GM21717 (cell line): Measurements from ENCODE around the gene MRPL10.
"Not testable (repeated sequence)": the region's sequence is repeated elsewhere in the genome, so short reads cannot be mapped to it uniquely, and the experiment has no call there.

Experiments used
- ATAC-seq: cut with Tn5 transposase; IDR thresholded peaks from one replicate; pipeline ENCODE4 v1.9.1; 2021; ENCODE audit warnings: mild to moderate bottlenecking, moderate library complexity; ENCODE audit not compliant: unreplicated experiment

Gene MRPL10

GRCh38 chr17:47800686-47801085, 30.7 kb downstream of the MRPL10 start:
- ATAC-seq, result no peak

- ATAC-seq, result no peak
Observed at GRCh38 chr17:47797797-47798196, 33.5 kb downstream of the MRPL10 start.

GRCh38 chr17:47792979-47793378, 38.4 kb downstream of the MRPL10 start:
- no peak for ATAC-seq

GRCh38 chr17:47792457-47792856, 38.9 kb downstream of the MRPL10 start:
- no peak for ATAC-seq

GRCh38 chr17:47791025-47791424, 40.3 kb downstream of the MRPL10 start:
- no peak for ATAC-seq

GRCh38 chr17:47789611-47790561, 41.5 kb downstream of the MRPL10 start:
- ATAC-seq, result no peak

GRCh38 chr17:47785538-47786123, 45.7 kb downstream of the MRPL10 start:
- no peak for ATAC-seq

- ATAC-seq, result no peak
Observed at GRCh38 chr17:47781397-47781796, 49.9 kb downstream of the MRPL10 start.

GRCh38 chr17:47778184-47778635, 53.1 kb downstream of the MRPL10 start:
- ATAC-seq, result no peak

GRCh38 chr17:47776330-47777197, 54.8 kb downstream of the MRPL10 start:
- ATAC-seq, result no peak

- no peak for ATAC-seq
Observed at GRCh38 chr17:47774987-47775580, 56.3 kb downstream of the MRPL10 start.

GRCh38 chr17:47774331-47774730, 57.0 kb downstream of the MRPL10 start:
- no peak for ATAC-seq

GRCh38 chr17:47773649-47774048, 57.7 kb downstream of the MRPL10 start:
- ATAC-seq, result not testable (repeated sequence)
